Measurements from ENCODE around the gene SLC16A9.

DNA sequence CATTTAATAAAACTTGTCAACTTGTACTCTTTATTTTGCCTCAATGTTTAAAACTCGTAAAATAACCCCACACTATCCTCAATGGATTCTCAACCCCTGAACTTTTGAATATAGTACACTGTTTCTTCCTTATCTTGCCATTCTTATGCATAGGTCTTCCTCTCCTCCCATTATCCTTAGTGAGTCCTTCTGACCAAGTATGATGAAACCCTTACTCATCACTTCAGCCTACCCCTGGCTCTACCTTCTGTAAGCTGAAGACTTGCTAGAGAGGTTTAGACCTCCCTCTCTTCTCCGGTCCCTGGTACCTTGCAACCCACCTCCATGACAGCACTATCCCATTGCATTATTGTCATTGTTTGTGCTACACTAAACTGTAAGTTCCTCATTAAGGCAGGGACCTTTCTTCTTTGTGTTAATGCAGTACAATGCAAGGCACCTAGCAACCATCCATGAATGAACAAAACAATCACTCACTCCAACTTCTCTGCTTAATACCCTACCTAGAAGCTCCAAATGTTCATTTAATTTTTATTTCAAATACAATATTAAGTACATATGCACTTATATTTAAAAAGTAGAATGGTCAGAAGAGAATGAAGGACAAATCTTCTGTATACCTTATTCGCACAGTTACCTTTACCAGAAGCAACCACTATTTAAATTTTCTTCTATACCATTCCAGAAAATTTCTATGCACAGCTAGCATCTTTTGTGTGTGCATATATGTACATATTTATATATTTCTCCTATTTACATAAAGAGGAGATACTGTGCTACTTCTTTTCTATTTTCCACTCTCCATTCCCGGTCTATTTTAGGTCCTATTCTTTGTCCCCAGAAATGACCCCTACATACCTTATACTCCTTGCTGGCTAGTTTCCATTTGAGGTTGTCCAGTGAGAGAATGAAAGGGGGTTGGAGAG is 77.5 kb downstream of the SLC16A9 start:
- TF ChIP-seq POLR2A (IDR thresholded peaks at IDR 0.05; ENCODE audit: low read depth) = no peak
- TF ChIP-seq, protein P1, sequence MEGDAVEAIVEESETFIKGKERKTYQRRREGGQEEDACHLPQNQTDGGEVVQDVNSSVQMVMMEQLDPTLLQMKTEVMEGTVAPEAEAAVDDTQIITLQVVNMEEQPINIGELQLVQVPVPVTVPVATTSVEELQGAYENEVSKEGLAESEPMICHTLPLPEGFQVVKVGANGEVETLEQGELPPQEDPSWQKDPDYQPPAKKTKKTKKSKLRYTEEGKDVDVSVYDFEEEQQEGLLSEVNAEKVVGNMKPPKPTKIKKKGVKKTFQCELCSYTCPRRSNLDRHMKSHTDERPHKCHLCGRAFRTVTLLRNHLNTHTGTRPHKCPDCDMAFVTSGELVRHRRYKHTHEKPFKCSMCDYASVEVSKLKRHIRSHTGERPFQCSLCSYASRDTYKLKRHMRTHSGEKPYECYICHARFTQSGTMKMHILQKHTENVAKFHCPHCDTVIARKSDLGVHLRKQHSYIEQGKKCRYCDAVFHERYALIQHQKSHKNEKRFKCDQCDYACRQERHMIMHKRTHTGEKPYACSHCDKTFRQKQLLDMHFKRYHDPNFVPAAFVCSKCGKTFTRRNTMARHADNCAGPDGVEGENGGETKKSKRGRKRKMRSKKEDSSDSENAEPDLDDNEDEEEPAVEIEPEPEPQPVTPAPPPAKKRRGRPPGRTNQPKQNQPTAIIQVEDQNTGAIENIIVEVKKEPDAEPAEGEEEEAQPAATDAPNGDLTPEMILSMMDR (IDR thresholded peaks at IDR 0.05) = no peak
- TF ChIP-seq POLR2AphosphoS5 (IDR thresholded peaks at IDR 0.05) = no peak
- no peak for TF ChIP-seq EP300 (IDR thresholded peaks at IDR 0.05)

Data from esophagus muscularis mucosa (tissue), 4 donors.